Measurements from ENCODE around the gene RYR1.
"Not testable (repeated sequence)": the region's sequence is repeated elsewhere in the genome, so short reads cannot be mapped to it uniquely, and the experiment has no call there.

Gene RYR1

GRCh38 chr19:38455031-38455430 is 21.5 kb downstream of the RYR1 start:
- in situ Hi-C loops (cut with HindIII; ENCODE audit: low sequenced_read_pairs) = no loop called here

GRCh38 chr19:38457202-38457601 is 23.7 kb downstream of the RYR1 start:
- in situ Hi-C loops (cut with HindIII; ENCODE audit: low sequenced_read_pairs) = no loop called here

- in situ Hi-C loops (cut with HindIII; ENCODE audit: low sequenced_read_pairs) = no loop called here
Measured at GRCh38 chr19:38457690-38458405, 24.4 kb downstream of the RYR1 start.

- in situ Hi-C loops (cut with HindIII; ENCODE audit: low sequenced_read_pairs) = no loop called here
Measured at GRCh38 chr19:38458991-38459390, 25.5 kb downstream of the RYR1 start.

- in situ Hi-C loops (cut with HindIII; ENCODE audit: low sequenced_read_pairs) = no loop called here
Measured at GRCh38 chr19:38463365-38463764, 29.9 kb downstream of the RYR1 start.

GRCh38 chr19:38464421-38465082 is 31.1 kb downstream of the RYR1 start:
- in situ Hi-C loops (cut with HindIII; ENCODE audit: low sequenced_read_pairs) = no loop called here

GRCh38 chr19:38466050-38466449 is 32.6 kb downstream of the RYR1 start:
- in situ Hi-C loops (cut with HindIII; ENCODE audit: low sequenced_read_pairs) = no loop called here

GRCh38 chr19:38467541-38468525 is 34.3 kb downstream of the RYR1 start:
- in situ Hi-C loops (cut with HindIII; ENCODE audit: low sequenced_read_pairs) = no loop called here

- in situ Hi-C loops (cut with HindIII; ENCODE audit: low sequenced_read_pairs) = no loop called here
Measured at GRCh38 chr19:38469151-38469550, 35.7 kb downstream of the RYR1 start.

- in situ Hi-C loops (cut with HindIII; ENCODE audit: low sequenced_read_pairs) = no loop called here
Measured at GRCh38 chr19:38470788-38471480, 37.4 kb downstream of the RYR1 start.

GRCh38 chr19:38472725-38473124 is 39.2 kb downstream of the RYR1 start:
- in situ Hi-C loops (cut with HindIII; ENCODE audit: low sequenced_read_pairs) = not testable (repeated sequence)

- in situ Hi-C loops (cut with HindIII; ENCODE audit: low sequenced_read_pairs) = no loop called here
Measured at GRCh38 chr19:38473201-38473600, 39.7 kb downstream of the RYR1 start.

GRCh38 chr19:38475176-38475575 is 41.7 kb downstream of the RYR1 start:
- in situ Hi-C loops (cut with HindIII; ENCODE audit: low sequenced_read_pairs) = no loop called here

- in situ Hi-C loops (cut with HindIII; ENCODE audit: low sequenced_read_pairs) = no loop called here
Measured at GRCh38 chr19:38478273-38478971, 44.9 kb downstream of the RYR1 start.

- in situ Hi-C loops (cut with HindIII; ENCODE audit: low sequenced_read_pairs) = no loop called here
Measured at GRCh38 chr19:38482496-38482895, 49.0 kb downstream of the RYR1 start.

- in situ Hi-C loops (cut with HindIII; ENCODE audit: low sequenced_read_pairs) = no loop called here
Measured at GRCh38 chr19:38483016-38483630, 49.6 kb downstream of the RYR1 start.

GRCh38 chr19:38484747-38485146 is 51.3 kb downstream of the RYR1 start:
- in situ Hi-C loops (cut with HindIII; ENCODE audit: low sequenced_read_pairs) = no loop called here

- in situ Hi-C loops (cut with HindIII; ENCODE audit: low sequenced_read_pairs) = no loop called here
Measured at GRCh38 chr19:38485541-38486285, 52.2 kb downstream of the RYR1 start.

GRCh38 chr19:38486731-38487336 is 53.3 kb downstream of the RYR1 start:
- in situ Hi-C loops (cut with HindIII; ENCODE audit: low sequenced_read_pairs) = no loop called here
